A549 (cell line): ENCODE results near the gene LAMC1.

ENCODE experiments used
- CTCF ChIP-seq: fragments of >200 bp; sonication (Bioruptor Twin); formaldehyde crosslinking; IDR thresholded peaks from 3 replicates; pipeline ENCODE4 v1.5.1; 2016
- MAX ChIP-seq: IDR thresholded peaks from 2 replicates; pipeline ENCODE4 v1.6.1; 2012
- RAD21 ChIP-seq, 2 experiments: fragments of >200 bp in 1 of 2; sonication (Bioruptor Twin) in 1 of 2; formaldehyde crosslinking in 1 of 2; IDR thresholded peaks in 1 of 2; conservative IDR thresholded peaks in 1 of 2; 2 replicates in 1 of 2; 3 replicates in 1 of 2; pipeline ENCODE4 v1.6.1; 2012 to 2018; ENCODE audit warnings: inconsistent platforms in 1 of 2

- no peak for TF ChIP-seq MAX
- no peak for TF ChIP-seq CTCF
- no peak for TF ChIP-seq RAD21 (conservative IDR thresholded peaks at IDR 0.05 in 1 of 2, IDR thresholded peaks at IDR 0.05 in 1 of 2)
These were observed 120.5 kb downstream of the LAMC1 start for GRCh38 chr1:183143576-183144315.
